Measurements from ENCODE around the gene HSD17B4. TPM values are rescaled to one million over a fixed set of nuclear protein-coding genes. Genes with fewer than 3 reads are reported as not detected.

The HSD17B4 gene
- total RNA-seq, 2 experiments from 2014 or later: 92.3 to 113 TPM

DNA sequence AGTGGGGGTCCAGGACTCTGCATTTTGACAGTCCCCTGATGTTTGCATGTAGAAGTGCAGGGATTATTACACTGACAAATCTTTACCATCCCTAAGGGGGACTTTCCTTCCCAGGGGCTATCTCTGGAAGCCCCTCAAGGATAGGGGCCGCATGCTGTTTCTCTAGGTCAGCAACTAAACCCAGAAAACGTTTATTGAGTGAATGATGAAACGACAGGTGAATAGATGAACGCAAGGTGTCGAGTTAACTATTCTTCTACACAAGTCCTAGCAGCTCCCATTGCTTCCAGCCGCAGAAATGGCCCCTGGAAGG, 281 bp upstream of the HSD17B4 start:
- Mint-ChIP-seq H3K9me3 (ENCODE audit: low read depth) (peaks cover 3% of the 10 kb centered on the region), H3K36me3 (ENCODE audit: low read depth) (peaks cover 3% of the 10 kb centered on the region), H3K27me3 (peaks cover 3% of the 10 kb centered on the region), H3K27ac (peak overlapping the region; percentile 87), H3K4me3 (peak overlapping the region; percentile 86), H3K4me1 (peaks cover 16% of the 10 kb centered on the region)
- POLR2A ChIA-PET: no interaction called here
- intact Hi-C loops (cut with DNase I, micrococcal nuclease): loop anchor here in 1 of 2 experiments (1.0 kb wide), 3 partner anchors 184 to 464 kb away; partner anchors contain the start of genes DMXL1 and DTWD2
- CTCF ChIA-PET: interaction anchor here (0.6 to 6.0 kb wide), 2 partner anchors 464 to 660 kb away, joined by 3 to 28 read pairs; partner anchors contain the start of gene DTWD2
- ATAC-seq: no peak
- no peak for DNase-seq

DNA sequence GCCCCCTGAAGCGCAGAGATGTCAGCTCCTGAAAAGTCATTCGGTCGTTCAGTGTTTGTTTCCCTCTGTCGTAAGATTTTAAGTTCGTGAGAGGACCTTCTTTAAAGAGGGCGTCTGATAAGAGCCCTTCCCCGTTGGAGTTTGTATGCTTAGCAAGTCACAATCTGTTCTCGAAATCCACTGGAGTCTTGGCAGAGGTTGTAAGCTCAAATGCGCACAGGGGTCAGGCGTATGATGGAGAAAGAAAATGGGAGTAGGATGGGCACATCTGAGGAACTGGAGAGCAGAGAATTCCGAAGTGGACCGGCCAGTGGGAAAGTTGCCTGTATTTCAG, 710 bp downstream of the HSD17B4 start:
- CTCF ChIA-PET: interaction anchor here (1.0 to 6.0 kb wide), 3 partner anchors 9 to 465 kb away, joined by 3 to 28 read pairs (median 7); partner anchors contain the start of gene DTWD2
- DNase-seq (no peak), ATAC-seq (peak; percentile 10)
- Mint-ChIP-seq H3K4me1 (peaks cover 16% of the 10 kb centered on the region), H3K4me3 (peak overlapping the region; percentile 86), H3K27ac (peak overlapping the region; percentile 87), H3K27me3 (peaks cover 3% of the 10 kb centered on the region), H3K36me3 (ENCODE audit: low read depth) (peaks cover 5% of the 10 kb centered on the region), H3K9me3 (ENCODE audit: low read depth) (peaks cover 3% of the 10 kb centered on the region)
- POLR2A ChIA-PET: no interaction called here
- intact Hi-C loops (cut with DNase I, micrococcal nuclease): no loop called here

DNA sequence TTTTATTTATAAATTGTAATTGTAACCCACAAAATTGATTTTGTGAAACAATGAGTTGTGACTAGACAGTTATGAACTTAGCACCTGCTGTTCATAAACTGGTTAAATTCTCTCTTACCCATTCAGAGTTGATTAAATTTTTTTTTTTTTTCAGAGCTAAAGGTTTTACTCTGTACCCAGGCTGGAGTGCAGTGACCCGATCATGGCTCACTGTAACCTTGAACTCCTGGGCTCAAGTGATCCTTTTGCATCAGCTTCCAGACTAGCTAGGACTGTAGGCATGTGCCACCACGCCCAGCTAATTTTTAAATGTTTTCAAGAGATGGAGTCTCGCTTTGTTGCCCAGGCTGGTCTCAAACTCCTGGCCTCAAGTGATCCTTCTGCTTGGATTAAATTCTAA, 1.9 kb downstream of the HSD17B4 start:
- Mint-ChIP-seq H3K4me3 (no peak overlapping the region), H3K36me3 (ENCODE audit: low read depth) (peaks cover 5% of the 10 kb centered on the region), H3K4me1 (peaks cover 20% of the 10 kb centered on the region), H3K27me3 (peaks cover 3% of the 10 kb centered on the region), H3K27ac (no peak overlapping the region), H3K9me3 (ENCODE audit: low read depth) (peaks cover 3% of the 10 kb centered on the region)
- intact Hi-C loops (cut with DNase I, micrococcal nuclease): no loop called here
- ChIA-PET CTCF (interaction anchor here (1.8 to 6.0 kb wide), 2 partner anchors 8 to 466 kb away, joined by 7 to 28 read pairs; partner anchors contain the start of gene DTWD2), POLR2A (no interaction called here)
- ATAC-seq: no peak
- no peak for DNase-seq

DNA sequence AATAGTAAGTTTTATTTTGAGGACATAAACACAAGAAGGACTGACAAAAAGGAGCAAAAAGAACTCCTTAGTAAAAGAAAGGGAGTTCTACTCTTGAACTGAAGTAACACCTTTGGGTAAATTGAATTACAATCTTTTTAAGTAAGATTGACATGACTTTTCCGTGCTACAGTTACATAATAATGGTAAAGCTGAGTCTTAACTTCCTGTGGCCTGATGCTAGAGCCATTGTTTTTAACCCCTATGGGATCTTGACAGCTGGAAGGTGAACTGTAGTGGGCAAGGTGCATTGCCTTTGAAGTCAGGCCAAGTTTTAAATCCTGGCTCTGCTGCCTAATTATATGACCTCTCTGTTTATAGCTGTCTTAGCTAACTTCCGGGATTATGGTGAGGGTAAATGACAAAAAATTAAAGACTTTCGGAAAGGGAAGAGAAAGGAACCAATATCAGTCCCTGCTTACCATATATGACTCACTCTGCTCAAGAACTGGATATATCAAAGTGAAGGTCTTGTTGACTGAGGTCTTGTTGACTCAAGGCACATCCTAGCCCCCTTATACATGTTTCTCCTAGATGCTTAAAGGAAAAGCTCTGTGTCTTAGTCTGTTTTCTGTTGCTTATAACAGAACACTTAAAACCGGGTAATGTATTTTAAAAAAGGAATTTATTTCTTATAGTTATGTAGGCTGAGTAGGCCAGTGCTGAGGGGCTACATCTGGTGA, 6.8 kb downstream of the HSD17B4 start:
- intact Hi-C loops (cut with DNase I, micrococcal nuclease): no loop called here
- Mint-ChIP-seq H3K4me1 (peaks cover 6% of the 10 kb centered on the region), H3K27me3 (no peaks in the 10 kb centered on the region), H3K9me3 (ENCODE audit: low read depth) (peaks cover 1% of the 10 kb centered on the region), H3K36me3 (ENCODE audit: low read depth) (peaks cover 8% of the 10 kb centered on the region), H3K4me3 (no peak overlapping the region), H3K27ac (peak overlapping the region; percentile 18)
- ChIA-PET POLR2A (no interaction called here), CTCF (no interaction called here)
- ATAC-seq: no peak
- DNase-seq: no peak

DNA sequence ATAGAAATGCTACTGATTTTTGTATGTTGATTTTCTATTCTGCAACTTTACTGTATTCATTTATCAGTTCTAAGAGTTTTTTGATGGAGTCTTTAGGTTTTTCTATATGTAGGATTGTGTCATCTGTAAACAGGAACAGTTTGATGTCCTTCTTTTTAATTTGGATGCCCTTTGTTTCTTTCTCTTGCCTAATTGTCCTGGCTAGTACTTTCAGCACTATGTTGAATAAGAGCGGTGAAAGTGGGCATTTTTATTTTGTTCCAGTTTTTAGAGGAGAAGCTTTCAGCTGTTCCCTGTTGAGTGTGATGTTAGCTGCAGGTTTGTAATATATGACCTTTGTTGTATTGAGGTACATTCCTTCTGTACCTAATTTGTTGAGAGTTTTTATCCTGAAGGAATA, 13.3 kb downstream of the HSD17B4 start:
- peaks cover 9% of the 10 kb centered on the region for H3K4me1 Mint-ChIP-seq
- ChIA-PET CTCF (interaction anchor here (0.7 to 1.5 kb wide), 2 partner anchors 81 to 478 kb away, joined by 3 read pairs; no protein-coding TSS in a partner anchor), POLR2A (no interaction called here)
- peaks cover 23% of the 10 kb centered on the region for H3K9me3 Mint-ChIP-seq (ENCODE audit: low read depth)
- H3K27ac Mint-ChIP-seq: no peak overlapping the region
- H3K4me3 Mint-ChIP-seq: no peak overlapping the region
- peaks cover 50% of the 10 kb centered on the region for H3K36me3 Mint-ChIP-seq (ENCODE audit: low read depth)
- no peaks in the 10 kb centered on the region for H3K27me3 Mint-ChIP-seq
- intact Hi-C loops (cut with DNase I, micrococcal nuclease): no loop called here
- ATAC-seq (no peak), DNase-seq (no peak)

DNA sequence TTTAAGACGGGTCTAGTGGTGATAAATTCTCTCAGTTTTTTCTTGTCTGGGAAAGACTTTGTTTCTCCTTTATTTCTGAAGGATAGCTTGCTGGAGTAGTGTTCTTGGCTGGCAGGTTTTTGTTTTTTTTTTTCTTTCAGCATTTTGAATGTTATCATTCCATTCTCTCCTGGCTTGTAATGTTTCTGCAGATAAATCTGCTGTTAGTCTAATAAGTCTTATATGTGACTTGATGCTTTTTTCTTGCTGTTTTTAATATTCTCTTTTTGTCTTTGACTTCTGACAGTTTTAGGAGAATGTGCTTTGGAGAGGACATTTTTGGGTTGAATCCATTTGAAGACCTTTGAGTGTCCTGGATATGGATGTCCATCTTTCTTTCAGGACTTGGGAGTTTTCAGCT, 16.0 kb downstream of the HSD17B4 start:
- ChIA-PET CTCF (interaction anchor here (0.6 to 1.2 kb wide), 4 partner anchors 11 to 181 kb away, joined by 3 to 5 read pairs (median 3); no protein-coding TSS in a partner anchor), POLR2A (no interaction called here)
- no peak for ATAC-seq
- intact Hi-C loops (cut with DNase I, micrococcal nuclease): no loop called here
- Mint-ChIP-seq H3K9me3 (ENCODE audit: low read depth) (peaks cover 23% of the 10 kb centered on the region), H3K27ac (no peak overlapping the region), H3K27me3 (no peaks in the 10 kb centered on the region), H3K36me3 (ENCODE audit: low read depth) (peaks cover 51% of the 10 kb centered on the region), H3K4me1 (peaks cover 12% of the 10 kb centered on the region), H3K4me3 (no peak overlapping the region)
- no peak for DNase-seq

DNA sequence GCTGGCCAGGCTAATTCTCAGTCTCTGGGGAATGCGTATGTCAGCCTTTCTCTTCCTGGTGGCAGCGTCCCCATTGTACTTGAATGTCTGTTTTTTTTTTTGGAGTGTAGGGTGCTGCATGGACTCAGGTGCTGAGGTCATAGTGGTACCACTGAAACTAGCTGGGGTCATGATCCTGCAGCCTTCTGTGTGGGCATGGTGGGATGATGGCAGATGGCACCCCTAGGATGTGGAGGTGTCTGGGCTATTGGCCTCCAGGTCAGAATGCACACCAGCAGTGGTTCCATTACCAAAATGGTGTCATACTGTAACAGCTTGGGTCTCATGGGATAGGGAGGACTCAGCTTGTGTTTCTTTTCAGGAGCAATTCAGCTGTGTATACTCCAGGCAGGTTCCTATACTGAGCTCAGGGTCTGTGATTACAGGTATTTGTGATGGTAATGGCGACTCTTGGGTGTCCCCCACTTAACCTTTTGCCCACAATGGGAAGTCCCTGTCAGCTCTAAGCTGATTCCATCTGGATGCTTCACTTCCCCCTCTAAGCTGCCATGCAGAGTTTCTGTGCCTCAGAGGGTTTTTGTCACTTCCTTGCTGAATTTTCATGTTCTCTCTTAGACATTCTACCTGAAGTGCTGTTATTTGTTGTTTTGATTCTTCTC, 17.9 kb downstream of the HSD17B4 start:
- no peak for DNase-seq
- H3K36me3 Mint-ChIP-seq (ENCODE audit: low read depth): peaks cover 43% of the 10 kb centered on the region
- peaks cover 21% of the 10 kb centered on the region for H3K9me3 Mint-ChIP-seq (ENCODE audit: low read depth)
- intact Hi-C loops (cut with DNase I, micrococcal nuclease): loop anchor here (10.0 kb wide), 2 partner anchors 275 to 985 kb away; no protein-coding TSS in a partner anchor
- H3K4me1 Mint-ChIP-seq: peaks cover 9% of the 10 kb centered on the region
- no peak for ATAC-seq
- ChIA-PET CTCF (interaction anchor here (0.5 to 1.4 kb wide), 11 partner anchors 8 to 544 kb away, joined by 3 to 7 read pairs (median 3); partner anchors contain the start of gene DTWD2), POLR2A (no interaction called here)
- H3K4me3 Mint-ChIP-seq: no peak overlapping the region
- no peak overlapping the region for H3K27ac Mint-ChIP-seq
- no peaks in the 10 kb centered on the region for H3K27me3 Mint-ChIP-seq

DNA sequence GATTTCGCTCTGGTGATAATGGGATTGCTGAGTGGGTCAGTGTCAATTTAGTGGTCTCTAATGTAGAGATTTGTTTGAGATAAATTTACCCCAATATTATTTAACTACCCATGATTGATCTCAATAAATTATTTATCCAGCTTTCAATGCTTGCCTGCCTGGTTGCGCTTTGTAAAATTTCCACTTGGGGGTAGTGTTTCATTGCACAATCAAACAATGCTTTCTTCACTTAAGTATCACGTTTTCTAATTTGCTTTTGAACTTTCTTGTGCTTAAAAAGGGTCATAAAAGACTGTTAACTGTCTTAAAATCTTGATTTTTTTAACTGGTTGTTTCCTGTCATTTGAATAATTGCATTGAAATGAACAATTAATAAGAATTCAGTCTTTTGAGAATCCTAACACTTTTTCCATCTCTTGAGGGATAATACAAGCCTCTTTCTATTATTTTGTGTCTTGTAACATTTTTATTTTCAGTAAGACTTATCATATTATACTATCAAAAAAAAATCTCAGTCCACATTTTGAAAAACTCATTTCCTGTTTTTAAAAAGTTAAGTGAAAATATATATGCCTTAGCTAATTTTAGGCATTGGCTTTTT, 18.7 kb downstream of the HSD17B4 start:
- DNase-seq (peak; percentile 33), ATAC-seq (no peak)
- POLR2A ChIA-PET: no interaction called here
- peaks cover 9% of the 10 kb centered on the region for H3K4me1 Mint-ChIP-seq
- peaks cover 21% of the 10 kb centered on the region for H3K9me3 Mint-ChIP-seq (ENCODE audit: low read depth)
- no peaks in the 10 kb centered on the region for H3K27me3 Mint-ChIP-seq
- peaks cover 40% of the 10 kb centered on the region for H3K36me3 Mint-ChIP-seq (ENCODE audit: low read depth)
- no peak overlapping the region for H3K27ac Mint-ChIP-seq
- intact Hi-C loops (cut with DNase I, micrococcal nuclease): loop anchor here (1.0 to 10.0 kb wide), 3 partner anchors 273 to 984 kb away; no protein-coding TSS in a partner anchor
- CTCF ChIA-PET: interaction anchor here (0.6 to 1.4 kb wide), 11 partner anchors 9 to 515 kb away, joined by 3 to 7 read pairs (median 3); partner anchors contain the start of gene DTWD2
- no peak overlapping the region for H3K4me3 Mint-ChIP-seq

DNA sequence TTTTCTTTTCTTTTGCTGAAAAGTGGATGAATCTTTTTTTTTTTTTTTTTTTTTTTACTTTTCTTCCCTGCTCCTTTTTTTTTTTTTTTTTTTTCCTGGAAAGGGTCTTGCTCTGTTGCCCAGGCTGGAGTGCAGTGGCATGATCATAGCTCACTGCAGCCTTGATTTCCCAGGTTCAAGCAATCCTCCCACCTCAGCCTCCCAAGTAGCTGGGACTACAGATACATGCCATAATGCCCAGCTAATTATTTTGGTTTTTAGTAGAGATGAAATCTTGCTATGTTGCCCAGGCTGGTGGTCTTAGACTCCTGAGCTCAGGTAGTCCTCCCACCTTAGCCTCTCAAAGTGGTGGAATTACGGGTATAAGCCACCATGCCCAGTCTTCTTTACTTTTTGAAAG, 20.9 kb downstream of the HSD17B4 start:
- Mint-ChIP-seq H3K9me3 (ENCODE audit: low read depth) (peaks cover 14% of the 10 kb centered on the region), H3K27ac (no peak overlapping the region), H3K36me3 (ENCODE audit: low read depth) (peaks cover 29% of the 10 kb centered on the region), H3K4me1 (peaks cover 6% of the 10 kb centered on the region), H3K4me3 (no peak overlapping the region), H3K27me3 (no peaks in the 10 kb centered on the region)
- ChIA-PET CTCF (no interaction called here), POLR2A (no interaction called here)
- intact Hi-C loops (cut with DNase I, micrococcal nuclease): loop anchor here (10.0 kb wide), 2 partner anchors 272 to 982 kb away; no protein-coding TSS in a partner anchor
- DNase-seq (no peak), ATAC-seq (no peak)

DNA sequence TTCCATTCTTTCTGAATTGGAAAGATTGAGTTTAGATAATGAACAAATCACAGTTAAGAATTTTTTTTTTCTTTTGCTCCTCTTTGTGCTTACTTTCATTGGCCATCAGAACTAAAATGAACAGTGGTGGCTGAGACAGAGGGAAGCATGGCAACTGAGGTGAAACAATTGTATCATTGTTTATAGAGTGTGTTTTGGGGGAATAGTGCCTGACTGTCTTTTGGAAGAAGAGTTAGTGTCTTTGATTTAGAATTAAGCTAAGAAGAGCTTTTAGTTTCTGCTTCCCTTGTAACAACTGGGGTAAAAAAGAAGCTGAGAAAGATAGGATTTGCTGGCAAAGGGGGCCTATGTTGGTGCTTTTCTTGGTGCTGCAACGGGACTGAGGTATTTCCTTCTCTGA, 24.0 kb downstream of the HSD17B4 start:
- Mint-ChIP-seq H3K9me3 (ENCODE audit: low read depth) (no peaks in the 10 kb centered on the region), H3K4me3 (no peak overlapping the region), H3K27ac (no peak overlapping the region), H3K36me3 (ENCODE audit: low read depth) (peaks cover 17% of the 10 kb centered on the region), H3K27me3 (no peaks in the 10 kb centered on the region), H3K4me1 (no peaks in the 10 kb centered on the region)
- intact Hi-C loops (cut with DNase I, micrococcal nuclease): loop anchor here (10.0 kb wide), 2 partner anchors 268 to 978 kb away; no protein-coding TSS in a partner anchor
- ATAC-seq: no peak
- DNase-seq: no peak
- ChIA-PET CTCF (interaction anchor here (0.6 kb wide), 1 partner anchor 1276 kb away, joined by 3 read pairs; no protein-coding TSS in a partner anchor), POLR2A (no interaction called here)

DNA sequence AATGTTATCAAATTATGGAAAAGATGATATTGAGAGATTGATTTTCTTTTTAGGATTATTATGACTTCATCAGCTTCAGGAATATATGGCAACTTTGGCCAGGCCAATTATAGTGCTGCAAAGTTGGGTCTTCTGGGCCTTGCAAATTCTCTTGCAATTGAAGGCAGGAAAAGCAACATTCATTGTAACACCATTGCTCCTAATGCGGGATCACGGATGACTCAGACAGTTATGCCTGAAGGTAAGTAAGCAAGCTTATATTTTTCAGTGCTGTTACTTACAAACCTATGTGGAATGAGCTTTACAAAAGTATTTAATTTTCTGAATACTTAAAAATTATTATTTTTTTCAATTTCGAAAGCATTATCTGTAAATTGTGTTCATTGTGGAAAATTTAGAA, 26.5 kb downstream of the HSD17B4 start:
- no peak for ATAC-seq
- POLR2A ChIA-PET: no interaction called here
- CTCF ChIA-PET: interaction anchor here (0.6 to 1.5 kb wide), 2 partner anchors 11 to 198 kb away, joined by 3 read pairs; no protein-coding TSS in a partner anchor
- peaks cover 25% of the 10 kb centered on the region for H3K36me3 Mint-ChIP-seq (ENCODE audit: low read depth)
- H3K4me1 Mint-ChIP-seq: no peaks in the 10 kb centered on the region
- no peak for DNase-seq
- H3K27me3 Mint-ChIP-seq: no peaks in the 10 kb centered on the region
- intact Hi-C loops (cut with DNase I, micrococcal nuclease): loop anchor here (10.0 kb wide), 2 partner anchors 266 to 976 kb away; no protein-coding TSS in a partner anchor
- H3K4me3 Mint-ChIP-seq: no peak overlapping the region
- no peaks in the 10 kb centered on the region for H3K9me3 Mint-ChIP-seq (ENCODE audit: low read depth)
- H3K27ac Mint-ChIP-seq: no peak overlapping the region
